Sigmoid colon (tissue), 4 donors: ENCODE results near the gene ALDH4A1.

Experiments used
- CTCF ChIP-seq, 4 experiments: fragments of 450-650 bp in 3 of 4; fragments of 200-600 bp in 1 of 4; IDR thresholded peaks; one replicate each; pipeline ENCODE4 v1.5.1; 2016 to 2019; ENCODE audit warnings: antibody characterized with exemption in 4 of 4, mild to moderate bottlenecking in 3 of 4, moderate library complexity in 2 of 4
- POLR2AphosphoS5 ChIP-seq, 4 donors: sonication (generic); formaldehyde crosslinking; IDR thresholded peaks; one replicate each; pipeline ENCODE4 v1.6.1; 2017; ENCODE audit warnings: antibody characterized with exemption in 4 of 4

DNA sequence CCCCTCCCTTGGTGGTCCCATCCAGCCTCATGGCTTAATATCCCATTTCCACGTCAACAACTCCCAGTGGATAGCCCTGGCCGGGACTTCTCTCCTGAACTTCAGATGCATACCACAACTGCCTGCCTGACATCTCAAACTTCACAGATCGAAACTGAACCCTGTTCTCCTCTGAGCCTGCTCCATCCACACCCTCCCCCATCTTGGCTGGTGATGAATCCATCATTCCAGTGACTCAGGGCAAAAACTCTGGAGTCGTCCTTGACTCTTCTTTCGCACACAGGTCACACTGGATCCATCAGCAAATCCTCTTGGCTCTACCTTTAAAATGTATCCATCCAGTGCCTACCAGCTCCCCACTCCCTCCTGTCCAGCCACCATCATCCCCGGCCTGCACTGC is 46.8 kb downstream of the ALDH4A1 start:
- TF ChIP-seq CTCF (IDR thresholded peaks at IDR 0.05) (no peak), POLR2AphosphoS5 (IDR thresholded peaks at IDR 0.05) (no peak)
